Erythroblast (primary cell): Measurements from ENCODE around the gene NPM3.

Experiments used
- GATA1 ChIP-seq: IDR thresholded peaks from 2 replicates; pipeline ENCODE4 v1.6.1; 2011; ENCODE audit warnings: low read depth, mild to moderate bottlenecking, control low read depth, low read length, moderate library complexity
- POLR2A ChIP-seq: IDR thresholded peaks from 2 replicates; pipeline ENCODE4 v1.6.1; 2011; ENCODE audit warnings: mild to moderate bottlenecking, low read length

DNA sequence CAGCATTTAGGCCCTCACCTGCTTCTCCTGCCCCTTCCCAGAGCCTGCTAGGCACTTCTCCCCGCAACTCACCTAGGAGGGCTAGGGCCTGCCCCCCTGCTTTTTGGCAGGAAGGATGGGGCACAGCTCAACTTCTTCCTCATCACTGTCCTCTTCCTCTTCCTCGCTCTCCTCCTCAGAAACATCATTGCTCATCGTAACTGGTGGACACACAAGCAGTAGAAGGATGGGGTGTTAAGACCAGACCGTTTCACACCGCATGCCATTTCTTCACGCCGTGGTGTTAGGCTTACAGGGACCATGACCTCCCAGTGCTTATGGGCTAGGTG lies 1.6 kb downstream of the NPM3 start:
- TF ChIP-seq POLR2A, result no peak
- no peak for TF ChIP-seq GATA1
